Measurements from ENCODE around the gene LIFR.
"Not testable (repeated sequence)": the region's sequence is repeated elsewhere in the genome, so short reads cannot be mapped to it uniquely, and the experiment has no call there.

The LIFR gene, protein sequence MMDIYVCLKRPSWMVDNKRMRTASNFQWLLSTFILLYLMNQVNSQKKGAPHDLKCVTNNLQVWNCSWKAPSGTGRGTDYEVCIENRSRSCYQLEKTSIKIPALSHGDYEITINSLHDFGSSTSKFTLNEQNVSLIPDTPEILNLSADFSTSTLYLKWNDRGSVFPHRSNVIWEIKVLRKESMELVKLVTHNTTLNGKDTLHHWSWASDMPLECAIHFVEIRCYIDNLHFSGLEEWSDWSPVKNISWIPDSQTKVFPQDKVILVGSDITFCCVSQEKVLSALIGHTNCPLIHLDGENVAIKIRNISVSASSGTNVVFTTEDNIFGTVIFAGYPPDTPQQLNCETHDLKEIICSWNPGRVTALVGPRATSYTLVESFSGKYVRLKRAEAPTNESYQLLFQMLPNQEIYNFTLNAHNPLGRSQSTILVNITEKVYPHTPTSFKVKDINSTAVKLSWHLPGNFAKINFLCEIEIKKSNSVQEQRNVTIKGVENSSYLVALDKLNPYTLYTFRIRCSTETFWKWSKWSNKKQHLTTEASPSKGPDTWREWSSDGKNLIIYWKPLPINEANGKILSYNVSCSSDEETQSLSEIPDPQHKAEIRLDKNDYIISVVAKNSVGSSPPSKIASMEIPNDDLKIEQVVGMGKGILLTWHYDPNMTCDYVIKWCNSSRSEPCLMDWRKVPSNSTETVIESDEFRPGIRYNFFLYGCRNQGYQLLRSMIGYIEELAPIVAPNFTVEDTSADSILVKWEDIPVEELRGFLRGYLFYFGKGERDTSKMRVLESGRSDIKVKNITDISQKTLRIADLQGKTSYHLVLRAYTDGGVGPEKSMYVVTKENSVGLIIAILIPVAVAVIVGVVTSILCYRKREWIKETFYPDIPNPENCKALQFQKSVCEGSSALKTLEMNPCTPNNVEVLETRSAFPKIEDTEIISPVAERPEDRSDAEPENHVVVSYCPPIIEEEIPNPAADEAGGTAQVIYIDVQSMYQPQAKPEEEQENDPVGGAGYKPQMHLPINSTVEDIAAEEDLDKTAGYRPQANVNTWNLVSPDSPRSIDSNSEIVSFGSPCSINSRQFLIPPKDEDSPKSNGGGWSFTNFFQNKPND
- total RNA-seq = 0 to 6.9 (median 0.14) reads per million in 17 experiments

DNA sequence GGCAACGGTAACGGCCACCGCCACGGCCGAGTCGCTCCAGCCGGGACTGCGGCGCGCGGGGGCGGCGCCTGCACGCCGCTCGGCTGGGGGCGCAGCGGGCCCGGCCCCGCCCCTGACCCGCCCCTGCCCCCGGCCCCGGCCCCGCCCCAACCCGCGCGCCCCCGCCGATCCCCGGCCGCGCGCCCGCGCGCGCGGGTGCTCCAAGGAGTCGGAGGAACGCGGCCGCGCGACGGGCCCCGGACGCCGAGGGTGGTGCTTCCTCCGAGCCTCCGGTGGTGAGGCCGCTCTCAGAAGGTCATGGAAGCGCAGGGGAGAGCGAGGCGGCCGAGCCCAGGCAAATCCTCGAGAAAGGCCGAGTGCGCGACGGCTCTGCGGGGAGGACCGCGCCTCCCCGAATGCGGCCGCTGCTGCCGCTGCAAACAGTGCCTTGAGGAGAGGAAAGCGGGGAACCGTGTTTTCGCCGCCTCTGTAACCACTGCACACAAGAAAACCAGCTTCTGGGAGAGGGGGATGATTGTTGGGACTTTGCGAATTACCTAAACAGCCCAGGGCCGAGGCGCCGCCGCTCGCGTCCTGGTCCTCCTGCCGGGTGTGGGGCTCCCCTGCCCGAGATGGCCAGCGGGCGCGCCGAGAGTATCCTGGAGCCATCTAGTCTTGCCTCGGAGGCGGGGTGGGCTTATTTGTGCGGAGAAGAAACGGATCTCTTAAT, at the start of gene LIFR:
LIFR (minus strand) TSS at position 48 of the 709 bp plus-strand sequence. CDS start 25,999 bp downstream, outside the sequence.
- DNase-seq = peak; percentile 9 to 58 (median 30)

DNA sequence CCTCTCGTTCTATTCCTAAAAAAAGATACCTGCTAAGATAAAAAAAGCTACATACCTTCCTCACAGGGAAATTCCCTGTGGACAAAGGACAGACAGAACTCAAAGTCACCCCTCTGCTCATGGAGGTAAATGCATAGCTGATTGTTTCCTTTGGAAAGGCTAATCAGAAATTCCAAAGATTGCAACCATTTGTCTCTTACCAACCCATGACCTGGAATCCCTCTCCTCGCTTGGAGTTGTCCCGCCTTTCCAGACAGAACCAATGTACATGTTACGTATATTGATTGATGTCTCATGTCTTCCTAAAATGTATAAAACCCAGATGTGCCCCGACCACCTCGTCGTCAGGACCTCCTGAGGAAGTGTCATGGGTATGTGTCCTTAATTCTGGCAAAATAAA, 49.2 kb upstream of the LIFR start:
- DNase-seq = no peak

DNA sequence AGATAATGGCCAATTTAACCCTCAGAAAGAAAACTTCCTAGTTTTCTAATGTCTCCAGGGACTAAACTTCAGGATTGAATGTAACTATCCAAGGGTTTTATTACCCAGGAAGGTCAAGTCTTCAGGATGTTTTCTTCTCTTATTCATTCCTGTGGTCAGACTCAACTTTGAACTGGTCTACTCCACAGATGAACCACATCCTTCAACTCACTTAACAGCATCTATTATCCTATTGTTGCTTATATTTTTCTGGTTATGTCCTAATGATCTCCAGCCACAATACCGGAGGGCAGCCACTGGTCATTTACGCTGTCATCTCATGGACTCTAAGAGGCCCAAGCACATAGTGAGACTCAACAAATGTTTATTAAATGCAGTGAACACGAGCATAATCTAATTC, 47.2 kb upstream of the LIFR start:
- DNase-seq = no peak

DNA sequence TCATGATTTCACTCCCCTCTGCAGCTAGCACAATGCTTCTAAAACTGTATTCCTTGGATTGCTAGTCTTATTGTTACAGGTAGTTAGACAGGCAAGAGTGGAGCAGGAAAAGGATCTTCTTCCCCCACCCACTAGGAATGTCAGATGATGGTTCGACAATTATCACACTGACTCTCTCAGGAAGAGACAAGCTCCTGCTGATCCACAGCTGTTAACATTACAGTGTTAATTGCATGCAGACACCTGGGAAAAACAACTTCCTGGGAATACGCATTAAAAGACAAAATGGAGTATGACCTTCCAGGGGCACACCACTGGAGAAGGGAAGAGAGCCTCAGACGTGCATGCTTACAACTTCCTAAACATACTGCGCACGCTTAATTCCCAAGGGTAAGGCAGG, 46.2 kb upstream of the LIFR start:
- no peak for DNase-seq

DNA sequence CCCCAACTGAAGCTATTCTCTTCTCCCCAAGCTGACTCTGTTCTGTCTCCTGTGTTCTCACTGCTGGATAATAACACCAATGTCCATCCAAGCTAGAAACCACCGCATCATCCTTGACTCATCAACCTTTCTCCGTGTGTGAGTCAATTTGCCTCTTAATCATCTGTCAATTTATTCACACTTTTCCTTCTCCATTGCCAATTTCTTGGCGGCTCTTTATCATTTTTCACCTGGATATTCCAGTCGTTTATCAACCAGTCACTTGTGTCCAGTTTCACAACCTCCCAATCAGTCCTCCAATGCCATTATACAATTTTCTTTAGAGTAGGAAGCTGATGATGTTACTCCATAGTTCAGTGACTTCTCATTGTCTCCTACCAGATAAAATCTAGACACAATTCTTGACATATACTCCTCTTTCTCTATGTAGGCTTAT, 45.4 kb upstream of the LIFR start:
- no peak for DNase-seq

DNA sequence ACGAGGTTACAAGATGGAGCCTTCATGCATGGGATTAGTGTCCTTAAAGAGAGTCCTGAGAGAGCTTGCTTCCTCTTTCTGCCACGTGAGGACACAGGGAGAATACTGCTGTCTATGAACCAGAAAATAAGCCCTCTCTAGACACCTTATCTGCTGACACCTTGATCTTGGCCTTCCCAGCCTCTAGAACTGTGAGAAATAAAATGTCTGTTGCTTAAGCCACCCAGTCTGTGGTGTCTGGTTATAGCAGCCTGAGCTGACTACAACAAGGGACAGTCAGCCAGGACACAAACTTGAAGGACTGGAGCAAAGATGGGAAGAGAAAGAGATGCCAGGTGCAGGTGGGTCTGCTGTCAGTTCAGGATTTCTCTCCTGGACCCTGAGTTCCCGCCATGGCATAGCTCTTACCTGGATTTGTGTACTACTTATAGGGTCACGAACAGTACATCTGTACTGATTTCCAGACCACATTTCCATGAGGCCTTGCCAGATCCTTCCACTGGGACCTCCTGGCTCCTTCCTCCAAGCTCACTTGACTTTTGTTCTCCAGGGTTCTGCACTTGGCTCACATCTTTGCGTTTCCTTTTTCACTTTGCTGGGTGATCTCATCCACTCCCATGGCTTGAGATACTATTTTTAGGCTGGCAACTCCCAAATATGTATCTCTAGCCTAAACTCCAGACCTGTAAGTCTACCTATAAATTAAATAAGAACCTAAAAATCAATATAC, 44.9 kb upstream of the LIFR start:
- DNase-seq = peak in 1 of 4 experiments; percentile 3

DNA sequence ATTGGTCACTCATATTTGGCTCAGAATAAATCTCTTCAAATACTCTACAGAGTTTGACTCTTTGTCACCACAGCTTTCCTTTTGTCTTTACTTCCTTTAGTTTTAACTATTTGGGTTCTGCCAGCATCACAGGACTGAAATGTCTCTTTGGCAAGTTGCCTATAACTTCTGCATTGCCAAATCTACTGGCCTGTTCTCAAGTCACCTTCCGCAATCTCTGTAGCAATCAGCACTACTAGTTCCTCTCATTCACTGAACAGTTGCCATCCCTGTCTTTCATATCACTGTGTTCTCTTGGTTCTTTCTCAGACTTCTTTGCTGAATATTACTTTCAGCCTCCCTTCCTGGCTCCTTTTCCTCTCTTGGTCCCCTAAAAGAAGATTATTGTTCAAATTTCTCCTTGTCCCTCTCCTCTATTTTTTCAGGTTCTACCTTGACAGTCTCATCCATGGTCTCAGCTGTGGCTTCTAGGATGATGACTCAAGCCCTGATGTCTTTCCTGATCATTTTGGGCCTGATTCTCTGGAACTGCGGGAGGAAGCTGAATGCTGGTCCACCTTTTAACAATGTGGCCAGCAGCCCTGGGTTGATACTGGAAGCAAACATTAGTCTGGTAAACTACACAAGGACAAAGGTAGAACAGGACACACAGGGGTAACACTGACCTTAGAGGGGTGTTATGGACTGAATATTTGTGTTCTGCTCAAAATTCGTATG, 44.0 kb upstream of the LIFR start:
- DNase-seq = peak; percentile 42 to 64 (median 60)

DNA sequence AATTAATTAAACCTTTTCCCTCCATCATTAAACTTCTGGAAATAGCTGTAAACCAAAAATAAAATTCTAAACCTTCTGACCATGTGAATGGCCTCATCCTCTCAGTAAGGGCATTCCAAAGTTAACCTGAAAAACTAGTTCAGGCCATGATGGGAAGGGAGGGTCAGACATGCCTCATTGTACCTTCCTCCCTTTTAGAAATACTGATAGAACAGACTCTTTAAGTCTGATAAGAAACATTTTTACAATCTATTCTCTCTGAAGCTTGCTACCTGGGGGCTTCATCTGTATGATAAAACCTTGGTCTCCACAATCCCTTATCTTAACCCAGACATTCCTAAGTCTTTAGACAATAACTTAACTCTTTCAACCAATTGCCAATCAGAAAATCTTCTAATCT, 43.3 kb upstream of the LIFR start:
- DNase-seq = not testable (repeated sequence)

DNA sequence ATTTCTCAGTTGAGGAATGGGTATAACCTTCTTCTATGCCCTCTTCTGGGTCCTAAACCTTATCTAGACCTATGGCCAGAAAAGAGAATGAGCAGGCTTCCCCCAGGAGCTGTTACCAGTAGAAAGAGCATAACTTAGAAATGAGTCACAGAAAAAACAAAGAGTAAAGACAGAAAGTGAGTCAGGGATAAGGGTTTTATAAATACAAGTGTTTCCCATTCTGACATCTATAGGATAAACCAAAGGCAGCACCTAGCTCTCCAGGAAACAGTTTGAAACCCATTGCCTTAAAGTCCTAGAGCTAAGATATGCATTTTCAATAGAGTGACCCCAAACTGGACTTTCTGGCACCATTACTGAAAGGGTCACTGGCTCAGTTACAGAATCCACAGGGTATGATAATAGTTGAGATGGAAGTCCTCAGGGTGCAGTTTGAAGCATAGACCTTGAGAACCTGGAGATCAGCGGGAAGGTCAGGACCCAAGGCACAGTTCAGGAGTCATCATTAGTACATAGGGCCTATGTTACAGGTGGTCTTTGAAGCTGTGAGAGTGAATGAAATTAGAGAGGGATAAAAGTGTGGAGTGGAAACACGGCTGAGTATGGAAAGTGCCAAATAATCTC, 42.7 kb upstream of the LIFR start:
- DNase-seq = no peak

DNA sequence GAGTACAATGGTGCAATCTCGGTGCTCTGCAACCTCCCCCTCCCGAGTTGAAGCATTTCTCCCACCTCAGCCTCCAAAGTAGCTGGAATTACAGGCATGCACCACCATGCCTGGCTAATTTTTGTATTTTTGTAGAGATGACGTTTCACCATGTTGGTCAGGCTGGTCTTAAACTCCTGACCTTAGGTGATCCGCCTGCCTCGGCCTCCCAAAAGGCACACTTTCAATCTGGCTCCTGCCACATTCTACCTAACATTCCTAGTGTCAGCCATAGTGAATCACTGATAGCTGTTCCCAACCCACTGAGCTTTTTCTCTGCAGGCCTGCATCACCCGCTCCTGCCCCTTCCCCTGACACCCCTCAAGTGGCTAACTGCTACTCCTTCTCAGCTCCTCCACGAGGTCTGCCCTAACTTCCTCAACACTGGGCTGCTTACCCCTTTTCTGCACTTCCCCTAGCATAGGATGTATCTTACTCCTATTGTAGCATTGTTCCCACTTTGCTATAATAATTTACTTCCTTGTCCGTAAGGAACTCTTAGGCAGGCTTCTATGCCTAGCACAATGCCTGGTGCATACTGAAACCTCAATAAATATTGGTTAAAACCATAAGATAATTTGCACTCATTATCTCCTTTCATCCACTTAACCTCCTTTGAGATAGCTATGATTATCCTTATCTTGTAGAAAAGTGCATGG, 42.0 kb upstream of the LIFR start:
- peak in 2 of 4 experiments; percentile 14 to 17 for DNase-seq

DNA sequence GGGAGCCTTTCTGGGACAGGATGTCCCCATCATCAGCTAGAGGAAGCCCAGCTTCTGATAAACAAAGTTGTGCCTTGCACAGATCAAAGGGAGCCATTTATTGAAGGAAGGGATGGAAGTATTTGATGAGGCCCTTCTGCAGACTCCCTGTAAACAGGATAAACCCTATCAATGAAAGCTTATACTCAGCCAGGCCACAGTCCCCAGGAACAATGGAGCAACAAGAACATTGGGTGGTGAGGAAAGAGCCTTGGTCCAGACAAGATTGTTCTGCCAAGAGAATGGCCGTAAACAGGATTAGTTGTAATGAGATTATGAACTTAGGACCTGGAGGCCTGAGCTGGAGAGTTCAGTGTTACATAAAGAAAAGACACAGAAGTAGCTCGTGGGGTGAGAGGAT, 40.5 kb upstream of the LIFR start:
- DNase-seq = no peak

DNA sequence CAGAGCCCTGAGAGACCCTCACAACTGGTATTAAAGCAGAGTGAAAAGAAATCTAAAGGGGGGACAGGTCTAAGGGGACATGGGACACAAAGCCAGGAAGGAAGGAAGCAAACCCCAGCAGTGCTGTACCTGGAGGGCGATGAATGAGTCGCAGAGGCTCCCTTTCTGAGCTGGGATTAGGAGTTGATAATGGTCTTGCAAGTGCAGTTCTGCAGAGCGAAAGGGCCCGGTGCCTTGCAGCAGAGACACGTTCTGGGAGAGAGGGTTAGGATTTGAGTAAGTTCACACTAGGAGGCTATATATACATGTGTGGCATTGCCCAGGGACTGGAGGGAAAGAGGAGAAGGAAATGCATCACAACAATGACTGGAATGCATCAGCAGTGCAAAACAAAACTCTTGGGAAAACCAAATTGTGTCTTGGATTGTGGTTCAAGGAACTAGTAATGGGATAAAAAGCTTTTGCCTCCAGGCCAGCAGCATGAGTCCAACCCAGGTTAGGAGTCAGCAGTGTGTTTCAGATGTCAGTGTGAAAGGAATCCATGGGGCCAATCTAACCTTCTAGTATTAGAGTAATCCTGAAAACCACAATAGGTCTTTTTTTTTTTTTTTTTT, 38.8 kb upstream of the LIFR start:
- no peak for DNase-seq

DNA sequence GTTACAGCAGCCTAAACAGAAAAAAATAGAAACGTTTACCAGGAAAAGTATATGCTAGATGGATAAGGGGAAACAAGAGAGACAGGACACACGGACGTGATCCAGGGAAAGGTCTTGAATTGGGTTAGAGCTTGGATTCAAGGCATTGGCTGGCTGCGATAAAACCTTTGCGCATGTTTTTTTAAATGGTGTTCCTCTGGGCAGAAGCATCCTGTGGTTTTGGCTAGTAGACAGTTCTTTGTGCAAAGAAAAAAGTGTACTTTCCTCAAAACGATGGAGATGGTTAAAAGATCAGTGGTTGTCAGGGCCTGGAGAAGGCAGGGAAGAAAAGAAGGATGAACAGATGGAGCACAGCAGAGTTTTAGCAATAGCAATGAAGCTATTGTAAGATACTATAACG, 37.5 kb upstream of the LIFR start:
- no peak for DNase-seq

DNA sequence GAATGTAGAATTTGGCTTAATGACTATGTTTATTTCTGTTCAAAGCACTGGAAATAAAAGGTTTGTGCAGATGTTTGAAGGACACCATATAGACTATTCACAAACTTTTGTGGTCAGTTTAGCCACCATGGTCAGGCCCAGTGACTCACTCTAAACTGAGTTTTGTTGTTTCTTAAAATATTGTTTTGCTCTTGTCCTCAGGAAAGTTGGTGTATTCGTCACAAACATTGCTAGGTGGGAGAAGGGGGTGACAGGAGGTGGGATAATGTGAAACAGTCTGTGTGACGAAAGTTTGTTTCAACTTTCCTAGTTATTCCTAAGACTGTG, 35.0 kb upstream of the LIFR start:
- DNase-seq = no peak

DNA sequence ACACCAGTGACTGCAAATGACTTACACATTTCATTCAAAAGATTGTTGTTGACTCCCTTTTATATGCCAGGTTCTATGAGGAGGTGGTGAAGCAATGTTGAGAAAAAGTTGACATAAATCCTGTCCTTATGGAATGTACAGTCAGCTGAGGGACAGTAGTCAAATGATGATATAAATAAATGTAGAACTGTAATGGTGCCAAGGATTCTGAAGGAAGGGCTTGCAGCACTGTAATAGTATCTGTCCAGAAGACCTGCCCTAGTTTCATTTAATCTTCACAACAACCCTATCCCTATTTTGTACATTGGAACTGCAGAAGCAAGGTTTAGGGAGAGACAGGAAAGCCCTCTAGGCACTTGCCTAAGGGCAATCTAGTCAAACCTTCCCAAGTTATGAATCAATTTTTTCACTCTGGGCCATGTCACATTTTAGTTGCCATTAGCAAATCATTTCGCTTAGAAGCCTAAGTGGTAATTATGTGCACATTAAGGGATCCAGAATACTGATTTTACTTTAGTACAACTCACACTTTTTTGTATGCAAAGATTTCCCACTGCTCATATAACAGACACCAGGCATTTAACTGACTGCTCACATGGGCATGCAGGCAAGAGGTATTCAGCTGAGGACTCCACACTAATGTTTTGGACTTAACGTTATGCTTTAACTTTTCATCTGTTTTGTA, 34.5 kb upstream of the LIFR start:
- no peak for DNase-seq

DNA sequence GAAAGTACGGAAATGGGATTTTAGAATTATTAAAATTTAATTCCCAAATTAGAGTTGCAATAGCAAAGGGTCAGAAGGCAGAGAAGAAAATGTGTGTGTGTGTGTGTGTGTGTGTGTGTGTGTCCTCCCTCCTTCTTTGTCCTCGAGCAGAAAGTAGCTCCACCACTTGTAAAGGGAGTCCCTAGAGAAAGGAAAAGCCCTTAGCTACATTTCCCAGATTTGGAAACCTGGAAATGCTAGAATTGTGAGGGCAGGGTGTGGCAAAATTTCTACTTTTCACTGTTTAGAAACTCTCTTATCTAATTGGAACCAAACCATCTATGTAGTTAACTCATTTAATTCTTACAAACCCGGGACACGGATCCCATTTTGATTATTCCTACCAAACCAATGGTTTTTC, 33.2 kb upstream of the LIFR start:
- no peak for DNase-seq

DNA sequence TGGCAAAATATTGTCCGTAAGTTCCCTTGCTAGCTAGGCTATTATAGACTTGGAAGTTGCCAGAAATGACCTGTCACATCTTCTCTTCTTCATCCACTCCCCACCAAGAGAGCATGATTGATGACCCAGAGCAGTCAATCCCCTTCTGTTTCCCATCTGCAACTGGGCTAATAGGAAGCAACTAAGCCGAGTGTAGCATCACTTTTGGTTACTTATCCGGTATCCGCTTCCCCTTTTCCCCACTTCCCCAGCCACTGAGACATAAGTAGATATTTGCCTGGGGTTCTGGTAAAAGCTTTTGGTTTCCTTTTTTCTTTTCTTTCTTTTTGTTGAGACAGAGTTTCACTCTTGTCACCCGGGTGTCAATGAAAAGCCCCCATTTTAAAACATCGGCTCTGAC, 29.4 kb upstream of the LIFR start:
- peak in 3 of 4 experiments; percentile 26 to 40 (median 29) for DNase-seq

DNA sequence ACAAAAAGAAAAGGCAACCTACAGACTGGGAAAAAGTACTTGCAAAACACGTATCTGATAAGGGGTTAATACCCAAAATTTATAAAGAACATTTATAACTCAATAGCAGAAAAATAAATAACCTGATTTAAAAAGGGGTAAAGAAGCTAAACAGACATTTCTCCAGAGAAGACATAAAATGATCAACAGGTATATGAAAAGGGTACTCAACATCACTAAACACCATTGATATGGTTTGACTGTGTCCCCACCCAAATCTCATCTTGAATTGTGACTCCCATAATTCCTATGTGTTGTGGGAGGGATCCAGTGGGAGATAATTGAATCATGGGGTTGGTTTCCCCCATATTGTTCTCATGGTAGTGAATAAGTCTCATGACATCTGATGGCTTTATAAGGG, 27.1 kb upstream of the LIFR start:
- DNase-seq = no peak

DNA sequence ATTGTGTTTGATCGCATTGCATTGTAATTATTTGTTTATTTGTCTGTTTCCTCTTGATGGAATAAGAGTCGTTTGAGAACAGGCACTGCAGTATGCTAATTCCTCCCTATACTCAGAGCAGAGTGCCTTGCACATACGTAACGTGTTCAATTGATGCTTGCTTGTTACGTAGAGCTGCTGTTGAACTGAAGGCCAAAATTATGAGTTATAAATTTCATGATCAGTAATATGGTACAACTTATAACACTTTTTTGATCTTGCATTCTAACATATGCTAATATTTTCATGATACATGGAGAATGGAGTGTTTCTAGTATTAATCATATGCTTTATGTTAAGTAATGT, 26.5 kb upstream of the LIFR start:
- DNase-seq = no peak
